GM12801 (cell line): ENCODE results near the gene E2F4.

Source experiments
- CTCF ChIP-seq: IDR thresholded peaks from one replicate; pipeline ENCODE4 v1.5.1; 2011; ENCODE audit warnings: control low read depth; ENCODE audit not compliant: insufficient read length; ENCODE audit errors: extremely low read depth

The E2F4 gene

GRCh38 chr16:67211674-67212073 lies 19.7 kb downstream of the E2F4 start:
- TF ChIP-seq CTCF, result no peak

- no peak for TF ChIP-seq CTCF
Measured at GRCh38 chr16:67212766-67213165, 20.8 kb downstream of the E2F4 start.

- TF ChIP-seq CTCF, result no peak
Measured at GRCh38 chr16:67213197-67214019, 21.5 kb downstream of the E2F4 start.

GRCh38 chr16:67215706-67216105 lies 23.8 kb downstream of the E2F4 start:
- no peak for TF ChIP-seq CTCF

- no peak for TF ChIP-seq CTCF
Measured at GRCh38 chr16:67216612-67217490, 24.9 kb downstream of the E2F4 start.

GRCh38 chr16:67223992-67224391 lies 32.0 kb downstream of the E2F4 start:
- TF ChIP-seq CTCF, result no peak

- no peak for TF ChIP-seq CTCF
Measured at GRCh38 chr16:67226295-67226803, 34.4 kb downstream of the E2F4 start.
